ENCODE measurements around the gene LRRC25.
"Not testable (repeated sequence)": the region's sequence is repeated elsewhere in the genome, so short reads cannot be mapped to it uniquely, and the experiment has no call there.

LRRC25 gene

DNA sequence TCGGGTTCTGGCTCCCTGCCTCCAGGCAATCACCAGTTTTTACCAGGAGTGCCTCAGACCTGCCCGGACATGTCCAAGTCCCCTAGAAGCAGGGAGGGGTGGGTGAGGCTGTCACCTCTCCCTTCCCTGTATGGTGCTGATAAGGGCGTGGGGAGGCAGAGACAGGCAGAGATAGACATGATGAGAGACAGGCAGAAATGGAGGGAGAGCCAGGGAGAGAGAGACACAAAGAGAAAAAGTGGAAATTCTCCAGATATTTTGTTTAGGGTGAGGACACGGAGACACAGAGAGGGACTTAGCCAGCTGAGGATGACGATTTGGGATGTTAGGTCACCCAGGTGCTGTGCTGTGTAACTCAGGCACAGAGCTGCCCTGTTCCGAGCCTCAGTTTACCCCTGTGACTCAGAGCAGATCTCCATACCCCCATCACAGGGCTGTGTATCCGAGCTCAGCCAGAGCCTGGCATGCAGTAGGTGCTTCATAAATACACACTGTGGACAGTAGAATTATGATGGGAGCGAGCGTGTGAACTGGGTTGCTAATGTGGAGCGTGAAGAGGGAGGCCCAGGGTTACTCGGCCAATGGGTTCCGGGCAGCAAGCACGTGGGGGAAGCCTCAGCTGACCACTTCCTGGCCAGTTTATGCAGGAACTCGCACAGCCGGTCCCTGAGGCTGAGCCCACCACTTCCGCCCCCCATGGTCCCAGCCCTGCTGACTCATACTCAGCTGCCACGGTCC lies 23.4 kb downstream of the LRRC25 start:
- WGBS, 2 experiments: 47 to 57% methylated on average over 17 of the region's 17 CpGs

DNA sequence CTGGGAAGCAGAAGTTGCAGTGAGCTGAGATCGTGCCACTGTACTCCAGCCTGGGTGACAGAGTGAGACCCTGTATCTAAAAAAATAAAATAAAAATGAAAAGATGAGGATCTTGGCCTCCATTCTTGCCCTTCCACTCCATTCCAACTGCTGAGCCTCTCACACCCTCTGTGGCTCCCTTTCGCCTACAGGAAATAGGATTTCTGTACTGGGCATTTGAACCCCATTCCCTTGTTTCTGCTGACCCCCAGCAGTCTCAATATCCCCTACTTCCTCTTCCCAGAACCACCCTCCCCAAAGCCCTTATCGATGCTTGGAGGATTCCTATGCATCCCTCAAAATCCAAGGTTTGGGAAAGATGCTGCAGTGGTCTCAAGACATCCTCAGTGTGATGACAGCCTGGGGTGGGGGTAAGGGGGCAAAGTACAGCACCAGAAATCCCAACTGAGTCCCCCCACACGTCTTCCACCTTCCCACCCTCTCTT lies 24.0 kb downstream of the LRRC25 start:
- no peak overlapping the region for H3K4me3 ChIP-seq (ENCODE audit: insufficient read depth, low read depth, low read length)
- H3K4me1 ChIP-seq (ENCODE audit: control insufficient read depth, insufficient read depth, low read length): peaks cover 17% of the 10 kb centered on the region
- H3K27ac ChIP-seq (ENCODE audit: insufficient read depth, low read depth, low read length, poor library complexity, severe bottlenecking): no peak overlapping the region
- H3K36me3 ChIP-seq (ENCODE audit: control insufficient read depth, insufficient read depth, low read length): no peaks in the 10 kb centered on the region
- WGBS, 2 experiments: 79 to 81% methylated on average over 4 of the region's 4 CpGs
- H3K27me3 ChIP-seq (ENCODE audit: control insufficient read depth, insufficient read depth, low read length, poor library complexity, severe bottlenecking): no peaks in the 10 kb centered on the region
- no peaks in the 10 kb centered on the region for H3K9me3 ChIP-seq (ENCODE audit: control insufficient read depth, low read length)

More for the DNA sequence above, 23.4 kb downstream of the LRRC25 start:
- H3K4me1 ChIP-seq (ENCODE audit: control insufficient read depth, insufficient read depth, low read length): peaks cover 11% of the 10 kb centered on the region
- no peaks in the 10 kb centered on the region for H3K27me3 ChIP-seq (ENCODE audit: control insufficient read depth, insufficient read depth, low read length, poor library complexity, severe bottlenecking)
- H3K9me3 ChIP-seq (ENCODE audit: control insufficient read depth, low read length): no peaks in the 10 kb centered on the region
- no peaks in the 10 kb centered on the region for H3K36me3 ChIP-seq (ENCODE audit: control insufficient read depth, insufficient read depth, low read length)
- H3K4me3 ChIP-seq (ENCODE audit: insufficient read depth, low read depth, low read length): no peak overlapping the region
- no peak overlapping the region for H3K27ac ChIP-seq (ENCODE audit: insufficient read depth, low read depth, low read length, poor library complexity, severe bottlenecking)

DNA sequence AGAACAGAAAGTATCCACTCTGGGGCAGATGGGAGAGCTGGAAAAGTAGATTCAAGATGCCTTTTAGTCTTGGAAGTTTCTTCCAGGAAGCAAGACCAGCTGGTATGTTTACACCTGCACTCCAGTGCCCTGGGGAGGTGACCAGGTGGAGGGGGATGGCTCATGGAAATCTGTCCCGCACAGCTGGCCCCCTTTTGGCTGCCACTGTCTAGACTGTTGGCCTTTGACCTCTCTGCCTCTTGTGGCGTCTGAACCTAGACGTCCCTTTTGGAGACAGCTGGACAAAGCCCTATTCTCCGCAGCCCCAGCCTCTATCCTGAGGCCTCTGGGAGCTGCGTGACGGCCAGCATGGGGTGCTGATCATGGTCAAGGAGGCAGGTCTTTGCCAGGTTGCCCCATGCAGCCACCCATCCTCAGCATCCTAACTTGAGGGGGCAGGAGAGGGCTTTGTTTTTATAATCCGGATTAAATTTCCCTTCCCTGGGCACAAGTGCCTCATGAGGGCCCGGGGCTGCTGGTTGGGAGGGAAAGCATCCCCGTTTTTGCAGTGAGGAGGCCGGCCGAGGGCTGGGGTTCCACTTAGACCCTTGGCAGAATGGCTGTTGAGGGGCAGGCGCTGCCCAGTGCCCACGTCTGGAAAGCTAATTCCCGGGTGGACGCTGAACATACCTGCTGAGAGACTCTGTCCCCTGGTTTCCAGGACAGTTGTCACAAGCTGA lies 28.8 kb downstream of the LRRC25 start:
- Histone ChIP-seq H3K4me3 (ENCODE audit: insufficient read depth, low read depth, low read length) (no peak overlapping the region), H3K36me3 (ENCODE audit: control insufficient read depth, insufficient read depth, low read length) (no peaks in the 10 kb centered on the region), H3K27me3 (ENCODE audit: control insufficient read depth, insufficient read depth, low read length, poor library complexity, severe bottlenecking) (no peaks in the 10 kb centered on the region), H3K4me1 (ENCODE audit: control insufficient read depth, insufficient read depth, low read length) (peaks cover 19% of the 10 kb centered on the region), H3K9me3 (ENCODE audit: control insufficient read depth, low read length) (no peaks in the 10 kb centered on the region), H3K27ac (ENCODE audit: insufficient read depth, low read depth, low read length, poor library complexity, severe bottlenecking) (no peak overlapping the region)
- WGBS, 2 experiments: 80 to 81% methylated on average over 15 of the region's 15 CpGs

DNA sequence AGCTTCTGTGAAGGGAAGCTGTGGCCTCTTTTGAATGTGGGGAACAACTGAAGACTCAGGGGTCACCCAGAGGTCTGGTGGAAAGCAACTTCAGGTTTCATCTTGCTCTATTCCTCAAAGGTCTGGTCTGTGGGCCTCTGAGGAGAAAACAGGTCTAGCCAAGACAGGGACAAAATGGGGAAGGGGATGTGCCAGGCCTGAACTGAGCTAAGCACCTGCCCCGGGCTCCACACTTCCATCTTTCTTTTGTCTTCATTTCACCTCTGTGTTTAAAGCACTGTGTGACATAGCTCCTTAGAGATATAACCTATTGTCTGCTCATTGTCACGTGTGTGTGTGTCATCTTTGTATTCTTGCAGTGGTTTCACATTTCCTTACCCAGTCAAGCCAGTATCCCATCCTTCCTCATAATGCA lies 31.4 kb downstream of the LRRC25 start:
- Histone ChIP-seq H3K27me3 (ENCODE audit: control insufficient read depth, insufficient read depth, low read length, poor library complexity, severe bottlenecking) (no peaks in the 10 kb centered on the region), H3K9me3 (ENCODE audit: control insufficient read depth, low read length) (no peaks in the 10 kb centered on the region), H3K4me1 (ENCODE audit: control insufficient read depth, insufficient read depth, low read length) (peaks cover 19% of the 10 kb centered on the region), H3K36me3 (ENCODE audit: control insufficient read depth, insufficient read depth, low read length) (no peaks in the 10 kb centered on the region), H3K4me3 (ENCODE audit: insufficient read depth, low read depth, low read length) (no peak overlapping the region), H3K27ac (ENCODE audit: insufficient read depth, low read depth, low read length, poor library complexity, severe bottlenecking) (no peak overlapping the region)
- WGBS, 2 experiments: 89 to 92% methylated on average over 2 of the region's 2 CpGs

DNA sequence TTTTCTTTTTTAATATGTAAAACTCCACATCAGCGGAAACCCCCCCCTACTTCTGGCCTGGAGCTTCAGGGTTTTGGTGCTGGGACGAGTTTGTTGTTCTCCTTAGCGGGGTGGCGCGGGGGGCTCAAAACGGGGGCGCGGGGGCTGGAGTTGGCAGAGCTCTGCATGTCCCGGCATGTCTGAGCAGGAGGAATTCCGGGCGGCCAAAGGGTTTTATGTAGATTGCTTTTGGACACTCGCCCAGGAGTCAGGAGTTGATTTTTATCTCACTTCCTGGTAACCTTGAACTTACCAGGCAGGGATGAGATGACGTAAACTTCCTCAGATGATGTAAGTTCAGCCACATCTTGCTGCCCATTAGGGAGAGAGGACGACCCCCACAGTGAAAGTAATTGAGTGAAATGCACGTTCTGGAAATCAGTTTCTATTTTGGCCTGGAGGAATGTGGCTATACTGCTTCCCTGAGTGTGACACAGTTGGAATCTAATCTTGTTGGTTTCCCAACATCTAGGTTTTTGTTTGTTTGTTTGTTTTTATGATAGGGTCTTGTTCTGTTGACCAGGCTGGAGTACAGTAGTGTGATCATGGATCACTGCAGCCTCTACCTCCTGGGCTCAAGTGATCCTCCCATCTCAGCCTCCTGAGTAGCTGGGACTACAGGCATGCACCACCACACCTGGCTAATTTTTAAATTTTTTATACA lies 32.4 kb downstream of the LRRC25 start:
- peaks cover 19% of the 10 kb centered on the region for H3K4me1 ChIP-seq (ENCODE audit: control insufficient read depth, insufficient read depth, low read length)
- no peak overlapping the region for H3K4me3 ChIP-seq (ENCODE audit: insufficient read depth, low read depth, low read length)
- H3K27me3 ChIP-seq (ENCODE audit: control insufficient read depth, insufficient read depth, low read length, poor library complexity, severe bottlenecking): no peaks in the 10 kb centered on the region
- H3K27ac ChIP-seq (ENCODE audit: insufficient read depth, low read depth, low read length, poor library complexity, severe bottlenecking): no peak overlapping the region
- H3K9me3 ChIP-seq (ENCODE audit: control insufficient read depth, low read length): no peaks in the 10 kb centered on the region
- 72 to 73% methylated on average over 15 of the region's 15 CpGs for WGBS, 2 experiments
- no peaks in the 10 kb centered on the region for H3K36me3 ChIP-seq (ENCODE audit: control insufficient read depth, insufficient read depth, low read length)

DNA sequence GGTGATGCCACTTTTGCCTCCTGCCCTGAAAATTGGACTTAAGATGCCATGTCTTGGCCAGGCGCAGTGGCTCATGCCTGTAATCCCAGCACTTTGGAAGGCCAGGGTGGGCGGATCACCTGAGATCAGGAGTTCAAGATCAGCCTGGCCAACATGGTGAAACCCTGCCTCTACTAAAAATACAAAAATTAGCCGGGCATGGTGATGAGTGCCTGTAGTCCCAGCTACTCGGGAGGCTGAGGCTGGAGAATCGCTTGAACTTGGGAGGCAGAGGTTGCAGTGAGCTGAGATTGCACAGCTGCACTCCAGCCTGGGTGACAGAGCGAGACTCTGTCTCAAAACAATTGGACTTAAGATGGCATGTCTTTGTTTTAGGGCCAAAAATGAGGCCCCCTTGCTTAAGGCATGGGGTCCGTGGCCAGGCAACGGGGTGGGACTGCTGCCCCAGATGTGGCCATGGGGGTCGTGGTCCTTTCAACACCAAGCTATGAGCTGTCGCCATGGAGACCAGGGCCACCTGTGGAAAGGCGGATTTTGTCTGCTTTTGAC lies 33.1 kb downstream of the LRRC25 start:
- H3K27ac ChIP-seq (ENCODE audit: insufficient read depth, low read depth, low read length, poor library complexity, severe bottlenecking); H3K27me3 ChIP-seq (ENCODE audit: control insufficient read depth, insufficient read depth, low read length, poor library complexity, severe bottlenecking); H3K9me3 ChIP-seq (ENCODE audit: control insufficient read depth, low read length); H3K36me3 ChIP-seq (ENCODE audit: control insufficient read depth, insufficient read depth, low read length); H3K4me3 ChIP-seq (ENCODE audit: insufficient read depth, low read depth, low read length): not testable (repeated sequence)
- WGBS, 2 experiments: 76 to 79% methylated on average over 11 of the region's 11 CpGs
- H3K4me1 ChIP-seq (ENCODE audit: control insufficient read depth, insufficient read depth, low read length): peaks cover 16% of the 10 kb centered on the region

DNA sequence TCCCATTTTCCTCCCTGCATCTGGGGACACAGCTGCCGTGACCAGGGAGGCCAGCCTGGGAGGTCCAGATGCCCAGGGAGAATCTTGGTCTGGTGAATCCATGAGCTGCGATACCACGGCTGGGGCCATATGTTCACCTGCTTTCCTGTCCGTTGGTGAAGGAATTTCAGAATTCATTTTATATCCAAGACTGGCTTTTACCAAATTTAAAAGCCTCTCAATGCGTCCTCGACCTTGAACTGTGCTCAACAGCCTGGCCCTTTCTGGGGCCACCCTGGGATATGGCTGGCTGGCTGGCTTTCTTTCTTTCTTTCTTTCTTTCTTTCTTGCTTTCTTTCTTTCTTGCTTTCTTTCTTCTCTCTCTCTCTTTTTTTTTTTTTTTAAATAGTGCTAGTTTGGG lies 33.6 kb downstream of the LRRC25 start:
- Histone ChIP-seq H3K27me3 (ENCODE audit: control insufficient read depth, insufficient read depth, low read length, poor library complexity, severe bottlenecking) (no peaks in the 10 kb centered on the region), H3K9me3 (ENCODE audit: control insufficient read depth, low read length) (no peaks in the 10 kb centered on the region), H3K4me3 (ENCODE audit: insufficient read depth, low read depth, low read length) (no peak overlapping the region), H3K4me1 (ENCODE audit: control insufficient read depth, insufficient read depth, low read length) (peaks cover 11% of the 10 kb centered on the region), H3K36me3 (ENCODE audit: control insufficient read depth, insufficient read depth, low read length) (no peaks in the 10 kb centered on the region), H3K27ac (ENCODE audit: insufficient read depth, low read depth, low read length, poor library complexity, severe bottlenecking) (no peak overlapping the region)
- WGBS, 2 experiments: 84 to 85% methylated on average over 6 of the region's 6 CpGs

DNA sequence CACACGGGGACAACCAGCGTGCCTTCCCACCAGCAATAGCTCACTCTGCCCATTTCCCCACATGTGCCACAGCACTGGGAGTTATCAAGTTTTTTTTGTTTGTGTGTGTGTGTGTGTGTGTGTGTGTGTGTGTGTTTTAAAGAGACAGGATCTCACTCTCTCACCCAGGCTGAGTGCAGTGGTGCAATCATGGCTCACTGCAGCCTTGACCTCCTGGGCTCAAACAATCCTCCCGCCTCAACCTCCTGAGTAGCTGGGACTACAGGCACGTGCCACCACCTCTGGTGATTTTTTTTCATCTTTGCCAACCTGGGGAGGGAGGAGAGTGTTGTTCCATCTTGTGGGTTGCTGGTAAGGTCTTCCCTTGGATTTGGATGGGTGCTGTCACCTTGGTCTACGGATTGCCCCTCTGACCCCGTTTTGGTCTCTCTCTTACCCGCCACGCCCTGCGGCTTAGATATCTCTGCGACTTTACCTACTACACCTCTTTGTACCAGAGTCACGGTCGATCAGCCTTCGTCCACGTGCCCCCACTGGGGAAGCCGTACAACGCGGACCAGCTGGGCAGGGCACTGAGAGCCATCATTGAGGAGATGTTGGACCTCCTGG lies 34.4 kb downstream of the LRRC25 start:
- WGBS, 2 experiments: 94 to 95% methylated on average over 16 to 17 of the region's 17 CpGs
- Histone ChIP-seq H3K4me3 (ENCODE audit: insufficient read depth, low read depth, low read length) (no peak overlapping the region), H3K4me1 (ENCODE audit: control insufficient read depth, insufficient read depth, low read length) (peaks cover 6% of the 10 kb centered on the region), H3K9me3 (ENCODE audit: control insufficient read depth, low read length) (no peaks in the 10 kb centered on the region), H3K36me3 (ENCODE audit: control insufficient read depth, insufficient read depth, low read length) (no peaks in the 10 kb centered on the region), H3K27ac (ENCODE audit: insufficient read depth, low read depth, low read length, poor library complexity, severe bottlenecking) (no peak overlapping the region), H3K27me3 (ENCODE audit: control insufficient read depth, insufficient read depth, low read length, poor library complexity, severe bottlenecking) (no peaks in the 10 kb centered on the region)

GRCh38 chr19:18361646-18362045 lies 35.8 kb downstream of the LRRC25 start:
- 95 to 96% methylated on average over 8 of the region's 8 CpGs for WGBS, 2 experiments
- Histone ChIP-seq H3K4me1 (ENCODE audit: control insufficient read depth, insufficient read depth, low read length) (peaks cover 6% of the 10 kb centered on the region), H3K9me3 (ENCODE audit: control insufficient read depth, low read length) (no peaks in the 10 kb centered on the region), H3K36me3 (ENCODE audit: control insufficient read depth, insufficient read depth, low read length) (no peaks in the 10 kb centered on the region), H3K27me3 (ENCODE audit: control insufficient read depth, insufficient read depth, low read length, poor library complexity, severe bottlenecking) (no peaks in the 10 kb centered on the region), H3K27ac (ENCODE audit: insufficient read depth, low read depth, low read length, poor library complexity, severe bottlenecking) (no peak overlapping the region), H3K4me3 (ENCODE audit: insufficient read depth, low read depth, low read length) (no peak overlapping the region)

All from ectodermal cell (in vitro differentiated cells).